Neural progenitor cell (in vitro differentiated cells): Measurements from ENCODE around the gene S100A3.

Experiments
- EZH2 ChIP-seq: fragments of 200-600 bp; sonication (generic); IDR thresholded peaks from 2 replicates; pipeline ENCODE4 v1.6.1; 2017; ENCODE audit warnings: antibody characterized with exemption, mild to moderate bottlenecking, moderate library complexity
- TF ChIP-seq, protein P1 (sequence below): fragments of 200-600 bp; sonication (generic); IDR thresholded peaks from 2 replicates; pipeline ENCODE4 v1.5.1; 2017; ENCODE audit warnings: antibody characterized with exemption, mild to moderate bottlenecking

DNA sequence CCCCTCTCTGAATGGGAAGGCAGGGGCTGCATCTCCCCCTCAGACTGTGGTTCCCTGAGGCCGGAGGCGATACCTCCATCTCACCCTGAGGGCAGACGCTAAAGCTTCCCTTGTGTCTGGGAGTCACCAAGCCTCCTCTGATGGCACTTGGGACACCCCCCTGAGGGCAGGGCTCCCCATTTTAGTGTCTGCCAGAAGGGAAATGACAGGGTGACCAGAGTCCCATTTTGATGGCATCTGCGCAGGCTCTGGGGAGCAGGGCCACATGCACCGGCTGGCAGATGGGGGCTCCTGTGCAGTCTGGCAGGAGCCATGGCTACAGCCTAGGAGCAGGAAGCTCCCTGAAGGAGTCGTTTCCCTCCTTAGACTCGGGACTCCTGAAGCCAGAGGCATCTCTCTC, 14.9 kb upstream of the S100A3 start:
- TF ChIP-seq, protein P1, sequence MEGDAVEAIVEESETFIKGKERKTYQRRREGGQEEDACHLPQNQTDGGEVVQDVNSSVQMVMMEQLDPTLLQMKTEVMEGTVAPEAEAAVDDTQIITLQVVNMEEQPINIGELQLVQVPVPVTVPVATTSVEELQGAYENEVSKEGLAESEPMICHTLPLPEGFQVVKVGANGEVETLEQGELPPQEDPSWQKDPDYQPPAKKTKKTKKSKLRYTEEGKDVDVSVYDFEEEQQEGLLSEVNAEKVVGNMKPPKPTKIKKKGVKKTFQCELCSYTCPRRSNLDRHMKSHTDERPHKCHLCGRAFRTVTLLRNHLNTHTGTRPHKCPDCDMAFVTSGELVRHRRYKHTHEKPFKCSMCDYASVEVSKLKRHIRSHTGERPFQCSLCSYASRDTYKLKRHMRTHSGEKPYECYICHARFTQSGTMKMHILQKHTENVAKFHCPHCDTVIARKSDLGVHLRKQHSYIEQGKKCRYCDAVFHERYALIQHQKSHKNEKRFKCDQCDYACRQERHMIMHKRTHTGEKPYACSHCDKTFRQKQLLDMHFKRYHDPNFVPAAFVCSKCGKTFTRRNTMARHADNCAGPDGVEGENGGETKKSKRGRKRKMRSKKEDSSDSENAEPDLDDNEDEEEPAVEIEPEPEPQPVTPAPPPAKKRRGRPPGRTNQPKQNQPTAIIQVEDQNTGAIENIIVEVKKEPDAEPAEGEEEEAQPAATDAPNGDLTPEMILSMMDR: no peak
- TF ChIP-seq EZH2: no peak
